OCI-LY7 (cell line): ENCODE measurements around the gene NAA10. TPM values are rescaled to one million over a fixed set of nuclear protein-coding genes. Genes with fewer than 3 reads are reported as not detected.

Experiments
- BruUV-seq: library from RNA; stranded (reverse); fragments of 400-500 nt; replicated peaks from 2 replicates; lab custom pipeline; 2021; lab: Mats Ljungman, UMichigan
- CTCF ChIA-PET: fragments of 300-600 bp; sonication (Branson Sonifier 250); formaldehyde crosslinking; loops from one replicate; lab custom pipeline; 2022; ENCODE audit warnings: antibody characterized with exemption; ENCODE audit not compliant: unreplicated experiment; lab: Charles Lee
- POLR2A ChIA-PET: fragments of 300-600 bp; sonication (Branson Sonifier 250); formaldehyde crosslinking; loops from one replicate; lab custom pipeline; 2022; ENCODE audit warnings: antibody characterized with exemption; lab: Charles Lee
- DNase-seq: peaks from one replicate; pipeline ENCODE4 v3.0.0-alpha.2; 2015; ENCODE audit warnings: low spot score
- H2AFZ ChIP-seq: fragments of 200-600 bp; sonication (generic), shearing (Covaris generic); 2 replicates; pipeline ENCODE4 v1.6.1; 2014; ENCODE audit warnings: mild to moderate bottlenecking, antibody characterized with exemption, low read length, moderate library complexity
- H3K27ac ChIP-seq: fragments of 200-600 bp; sonication (generic); 2 replicates; pipeline ENCODE4 v1.5.1; 2014; ENCODE audit warnings: mixed run types, low read depth, mild to moderate bottlenecking, moderate library complexity, low read length, inconsistent platforms; ENCODE audit not compliant: poor library complexity, severe bottlenecking
- H3K36me3 ChIP-seq: fragments of 200-600 bp; sonication (generic); 2 replicates; pipeline ENCODE4 v1.6.1; 2014; ENCODE audit warnings: mild to moderate bottlenecking, antibody characterized with exemption, low read length, moderate library complexity, mixed read lengths; ENCODE audit not compliant: insufficient read depth
- H3K4me1 ChIP-seq: fragments of 200-600 bp; sonication (generic); 2 replicates; pipeline ENCODE4 v1.5.1; 2014; ENCODE audit warnings: mild to moderate bottlenecking, low read length; ENCODE audit not compliant: insufficient read depth, poor library complexity, severe bottlenecking
- H3K4me2 ChIP-seq: fragments of 200-600 bp; sonication (generic); 2 replicates; pipeline ENCODE4 v1.6.1; 2014; ENCODE audit warnings: mild to moderate bottlenecking, low read length
- H3K4me3 ChIP-seq: fragments of 200-600 bp; sonication (generic); 2 replicates; pipeline ENCODE4 v1.5.1; 2014; ENCODE audit warnings: mild to moderate bottlenecking, low read depth, low read length; ENCODE audit not compliant: poor library complexity, severe bottlenecking
- H3K79me2 ChIP-seq: fragments of 200-600 bp; sonication (generic); 2 replicates; pipeline ENCODE4 v1.6.1; 2016; ENCODE audit warnings: low read depth, mild to moderate bottlenecking, low read length, moderate library complexity, mixed read lengths; ENCODE audit not compliant: insufficient read depth
- H3K9me2 ChIP-seq: fragments of 200-600 bp; sonication (generic); 2 replicates; pipeline ENCODE4 v1.6.1; 2016; ENCODE audit warnings: mild to moderate bottlenecking, low read length, mixed read lengths; ENCODE audit not compliant: insufficient read depth
- H3K9me3 ChIP-seq: fragments of 200-600 bp; sonication (generic); 2 replicates; pipeline ENCODE4 v1.6.1; 2014; ENCODE audit warnings: mild to moderate bottlenecking, mixed run types, low read length, mixed read lengths
- H4K20me1 ChIP-seq: fragments of 200-600 bp; sonication (generic); 2 replicates; pipeline ENCODE4 v1.6.1; 2014; ENCODE audit warnings: mild to moderate bottlenecking, antibody characterized with exemption, low read length, moderate library complexity, mixed read lengths; ENCODE audit not compliant: insufficient read depth
- CTCF ChIP-seq: fragments of 200-600 bp; sonication (generic); conservative IDR thresholded peaks from 2 replicates; pipeline ENCODE4 v1.5.1; 2014; ENCODE audit warnings: mild to moderate bottlenecking, antibody characterized with exemption, low read length, moderate library complexity, mixed read lengths
- EZH2phosphoT487 ChIP-seq: fragments of 200-600 bp; sonication (generic); IDR thresholded peaks from 2 replicates; pipeline ENCODE4 v1.6.1; 2018; ENCODE audit warnings: low read depth, borderline replicate concordance, mild to moderate bottlenecking, mixed run types, antibody characterized with exemption, low read length, moderate library complexity, mixed read lengths
- intact Hi-C: fragments of 100-400 bp; cut with micrococcal nuclease; formaldehyde crosslinking; loops from one replicate; pipeline ENCODE4 v1.10.0; 2022; ENCODE audit not compliant: unreplicated experiment
- total RNA-seq, 2 experiments: library from RNA; depleted of rRNA in 1 of 2; stranded (reverse); fragments of >200 nt in 1 of 2; shearing (Covaris generic) in 1 of 2; gene quantifications; 2 replicates each; pipeline ENCODE4 v1.2.3, GENCODE V29; 2014 to 2022

Gene NAA10
- total RNA-seq, 2 experiments from 2014 or later: 82.7 to 105 TPM

DNA sequence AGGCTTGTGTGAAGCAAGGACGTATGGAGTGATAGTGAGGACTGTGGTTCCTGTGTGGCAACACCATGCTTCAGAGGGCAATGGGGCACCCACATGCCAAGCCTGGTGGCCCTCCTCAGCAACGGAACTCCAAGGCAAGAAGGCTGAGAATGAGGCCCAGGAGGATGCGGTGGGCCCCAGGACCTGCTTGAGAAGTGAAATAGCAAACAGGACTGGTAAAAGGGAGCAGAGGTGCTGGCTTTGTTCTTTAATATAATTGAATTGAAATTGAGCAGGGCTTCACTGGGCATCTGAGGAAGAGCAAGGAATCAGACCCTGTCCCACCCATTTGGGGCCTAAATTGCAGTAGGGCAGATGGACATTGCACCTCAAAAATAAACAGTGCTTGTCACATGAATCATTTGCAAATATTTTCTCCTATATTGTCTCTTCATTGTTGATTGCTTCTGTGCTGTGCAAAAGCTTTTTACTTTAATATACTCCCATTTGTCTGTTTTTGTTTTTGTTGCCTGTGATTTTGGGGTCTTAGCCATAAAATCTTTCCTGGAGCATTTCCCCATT is 40.0 kb upstream of the NAA10 start:
- CTCF ChIA-PET: no interaction called here
- Histone ChIP-seq H4K20me1 (no peaks in the 10 kb centered on the region), H3K9me2 (no peaks in the 10 kb centered on the region), H3K27ac (no peak overlapping the region), H3K4me3 (no peak overlapping the region), H3K9me3 (no peaks in the 10 kb centered on the region), H2AFZ (no peak overlapping the region), H3K36me3 (peaks cover 1% of the 10 kb centered on the region), H3K79me2 (peaks cover 16% of the 10 kb centered on the region), H3K4me1 (peaks cover 18% of the 10 kb centered on the region), H3K4me2 (peak overlapping the region; percentile 94; the same call in 1 of the 2 replicates)
- DNase-seq: no peak
- POLR2A ChIA-PET: no interaction called here
- no TSS peak for BruUV-seq
- intact Hi-C loops: loop anchor here (5.0 kb wide), 1 partner anchor 787 kb away; the partner anchor contains the start of gene DKC1
- TF ChIP-seq EZH2phosphoT487: no peak
- no peak for TF ChIP-seq CTCF

- Histone ChIP-seq H3K36me3 (peaks cover 8% of the 10 kb centered on the region), H3K27ac (peak overlapping the region; percentile 89), H3K4me3 (peak overlapping the region; percentile 78), H2AFZ (no peak overlapping the region; the same call in 1 of the 2 replicates), H3K4me1 (peaks cover 18% of the 10 kb centered on the region), H4K20me1 (no peaks in the 10 kb centered on the region), H3K4me2 (peak overlapping the region; percentile 94), H3K9me2 (no peaks in the 10 kb centered on the region), H3K79me2 (peaks cover 22% of the 10 kb centered on the region), H3K9me3 (no peaks in the 10 kb centered on the region)
- BruUV-seq: no TSS peak
- CTCF ChIA-PET: no interaction called here
- POLR2A ChIA-PET: interaction anchor here (0.5 to 1.1 kb wide), 3 partner anchors 44 to 1057 kb away, joined by 3 to 4 read pairs (median 4); no protein-coding TSS in a partner anchor
- intact Hi-C loops: loop anchor here (5.0 kb wide), 1 partner anchor 788 kb away; the partner anchor contains the start of gene DKC1
- TF ChIP-seq EZH2phosphoT487 (no peak), CTCF (no peak)
- DNase-seq: peak; percentile 17
These were observed 39.3 kb upstream of the NAA10 start for GRCh38 chrX:153974003-153974725.
